GM19328 (cell line): ENCODE results near the gene FOXK1.
A peak's percentile ranks its signal among the peaks of the same experiment; 100 is the strongest.

Source experiments
- ATAC-seq: cut with Tn5 transposase; IDR thresholded peaks from one replicate; pipeline ENCODE4 v1.9.1; 2021; ENCODE audit warnings: mild to moderate bottlenecking, moderate library complexity; ENCODE audit not compliant: unreplicated experiment

The FOXK1 gene

GRCh38 chr7:4742852-4743251 lies 60.8 kb downstream of the FOXK1 start:
- ATAC-seq = no peak

- ATAC-seq = peak; percentile 68
Measured at GRCh38 chr7:4744391-4745264, 62.5 kb downstream of the FOXK1 start.

GRCh38 chr7:4745265-4745919 lies 63.3 kb downstream of the FOXK1 start:
- peak; percentile 32 for ATAC-seq

- no peak for ATAC-seq
Measured at GRCh38 chr7:4745971-4746919, 64.2 kb downstream of the FOXK1 start.

- no peak for ATAC-seq
Measured at GRCh38 chr7:4747013-4747412, 64.9 kb downstream of the FOXK1 start.

- ATAC-seq = no peak
Measured at GRCh38 chr7:4747746-4748145, 65.7 kb downstream of the FOXK1 start.

DNA sequence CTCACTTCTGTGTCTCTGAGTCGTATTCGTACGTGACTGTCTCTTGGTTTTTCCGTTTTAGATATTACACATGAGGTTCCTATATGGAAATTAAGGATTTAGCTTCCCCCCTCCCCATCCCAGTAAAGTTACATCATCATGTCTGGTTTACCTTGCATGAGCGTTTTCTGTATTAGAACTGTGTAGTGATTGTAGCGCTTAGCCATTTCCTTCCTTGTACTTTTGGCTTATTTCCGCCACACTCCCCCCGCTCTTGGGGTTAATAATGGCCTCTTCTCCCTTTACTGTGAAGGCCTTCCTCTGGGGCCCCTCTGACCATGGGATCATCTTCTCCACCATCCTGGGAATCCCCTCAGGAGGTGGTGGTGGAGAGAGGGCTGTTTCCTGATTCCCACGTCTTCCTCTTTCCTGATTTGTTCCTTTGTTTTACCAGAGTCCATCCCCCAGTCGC lies 66.2 kb downstream of the FOXK1 start:
- no peak for ATAC-seq

GRCh38 chr7:4749363-4749762 lies 67.3 kb downstream of the FOXK1 start:
- ATAC-seq = no peak

DNA sequence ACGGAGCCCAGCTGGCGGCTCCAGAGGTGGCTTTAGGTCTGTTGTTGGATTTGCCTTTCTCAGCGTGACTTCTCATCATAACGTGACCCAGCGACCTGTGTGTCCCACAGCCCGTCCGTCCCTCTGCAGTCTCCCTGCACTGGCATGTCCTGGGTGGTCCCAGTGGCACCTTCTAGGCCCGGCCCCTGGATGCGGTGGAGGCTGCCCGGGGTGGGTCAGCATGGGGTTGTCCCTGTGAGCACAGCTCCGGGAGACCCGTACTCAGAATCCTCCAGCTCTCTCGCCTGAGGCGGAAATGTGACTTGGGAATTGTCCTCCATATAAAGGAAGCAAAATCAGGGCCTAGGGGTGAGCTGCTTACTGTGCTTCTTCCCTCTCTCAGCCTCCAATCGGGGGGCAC lies 67.7 kb downstream of the FOXK1 start:
- no peak for ATAC-seq

- no peak for ATAC-seq
Measured at GRCh38 chr7:4751398-4751947, 69.4 kb downstream of the FOXK1 start.

DNA sequence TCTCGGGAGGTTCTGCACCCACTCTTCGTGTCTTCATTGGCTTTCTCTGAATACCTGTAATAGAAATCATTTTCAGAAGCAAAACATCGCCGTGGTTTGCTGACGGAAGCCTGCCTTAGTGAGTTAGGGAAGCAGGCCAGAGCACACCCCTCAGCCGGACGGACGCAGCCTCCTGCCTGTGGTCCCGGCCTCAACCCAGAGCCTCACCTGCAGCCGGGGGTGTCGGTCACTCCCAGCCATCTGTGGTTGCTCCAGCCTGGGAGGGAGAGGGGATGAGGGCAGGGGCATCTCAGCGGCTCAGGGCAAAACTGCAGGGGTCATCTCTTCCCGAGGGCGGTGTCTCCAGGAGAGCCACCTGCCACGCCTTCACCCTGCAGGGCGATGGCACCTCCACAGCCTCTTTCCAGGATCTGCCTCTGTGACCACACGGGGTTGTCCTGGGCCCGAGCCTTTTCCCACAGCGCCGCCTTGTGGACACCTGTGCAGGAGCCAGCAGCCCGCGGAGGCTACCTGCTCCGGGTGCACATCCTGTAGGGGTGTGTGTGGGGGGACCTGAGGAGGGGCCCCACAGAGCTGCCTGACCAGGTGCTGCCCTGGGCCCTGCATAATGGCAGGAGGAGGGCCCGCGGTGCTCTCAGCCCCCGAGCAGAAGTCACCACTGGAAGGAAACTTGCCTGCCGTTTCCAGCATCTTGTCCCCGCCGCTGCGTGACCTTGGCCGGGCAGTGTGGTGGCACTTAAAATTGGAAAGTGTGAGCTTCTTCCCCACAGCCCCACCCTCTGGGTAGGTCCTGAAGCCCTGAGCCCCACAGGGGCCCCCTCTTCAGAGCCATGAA lies 71.7 kb downstream of the FOXK1 start:
- ATAC-seq = peak; percentile 77

DNA sequence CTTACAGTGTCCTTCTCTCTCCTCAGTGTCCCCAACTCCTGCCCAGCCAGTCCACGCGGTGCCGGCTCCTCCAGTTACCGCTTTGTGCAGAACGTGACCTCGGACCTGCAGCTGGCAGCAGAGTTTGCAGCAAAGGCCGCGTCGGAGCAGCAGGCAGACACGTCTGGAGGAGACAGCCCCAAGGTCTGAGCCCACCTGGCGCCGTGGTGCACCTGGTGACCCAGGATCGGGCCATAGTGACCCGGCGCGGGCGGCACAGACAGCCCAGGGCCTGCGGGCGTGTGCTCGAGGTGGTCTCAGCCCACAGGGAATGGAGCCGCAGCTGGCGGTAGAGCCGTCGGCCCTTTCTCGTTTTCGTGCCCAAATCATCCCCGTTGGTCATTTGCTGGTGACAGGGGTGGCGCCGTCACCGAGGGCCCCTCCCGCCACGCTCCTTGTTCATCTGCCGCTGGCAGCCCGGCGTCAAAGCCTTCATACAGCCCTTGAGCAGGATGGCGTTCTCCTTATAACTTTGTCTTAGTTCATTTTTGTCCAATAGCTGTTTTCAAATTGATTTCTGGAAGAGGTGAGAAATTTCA lies 72.4 kb downstream of the FOXK1 start:
- ATAC-seq = no peak

GRCh38 chr7:4755045-4755444 lies 73.0 kb downstream of the FOXK1 start:
- no peak for ATAC-seq

DNA sequence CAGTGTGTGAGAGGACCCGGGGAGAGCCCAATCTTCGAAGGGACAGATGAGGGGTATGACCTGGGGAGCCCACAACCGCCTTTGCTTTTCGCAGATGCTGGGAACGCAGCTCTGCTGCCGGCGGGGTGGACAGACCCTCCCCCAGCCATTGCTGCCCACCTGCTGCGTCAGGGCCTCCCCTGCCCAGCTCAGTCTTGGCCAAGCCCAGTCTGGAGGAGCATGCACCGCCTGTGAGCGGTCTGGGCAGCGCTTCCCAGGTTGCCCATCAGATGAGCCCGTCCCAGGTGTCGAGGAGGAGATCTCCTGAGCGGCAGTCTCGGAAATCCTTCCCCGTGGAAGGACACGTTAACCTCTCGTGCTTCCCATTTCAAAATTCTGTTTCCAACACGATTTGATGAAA lies 76.0 kb downstream of the FOXK1 start:
- ATAC-seq = no peak

GRCh38 chr7:4758791-4759190 lies 76.7 kb downstream of the FOXK1 start:
- ATAC-seq = no peak

GRCh38 chr7:4759211-4759610 lies 77.1 kb downstream of the FOXK1 start:
- no peak for ATAC-seq

DNA sequence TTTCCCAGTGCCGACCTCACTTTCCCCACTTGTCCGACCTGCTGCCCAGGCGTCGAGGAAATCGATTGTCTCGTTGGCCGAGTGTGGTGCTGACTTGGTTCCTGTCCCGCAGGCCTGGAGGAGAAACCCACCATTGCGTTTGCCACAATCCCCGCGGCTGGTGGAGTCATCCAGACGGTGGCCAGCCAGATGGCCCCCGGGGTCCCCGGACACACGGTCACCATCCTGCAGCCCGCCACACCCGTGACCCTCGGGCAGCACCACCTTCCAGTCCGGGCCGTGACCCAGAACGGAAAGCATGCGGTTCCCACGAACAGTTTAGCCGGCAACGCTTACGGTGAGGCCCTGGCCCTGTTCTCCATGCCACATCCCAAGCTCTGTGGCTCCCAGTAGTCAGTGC lies 78.9 kb downstream of the FOXK1 start:
- no peak for ATAC-seq

DNA sequence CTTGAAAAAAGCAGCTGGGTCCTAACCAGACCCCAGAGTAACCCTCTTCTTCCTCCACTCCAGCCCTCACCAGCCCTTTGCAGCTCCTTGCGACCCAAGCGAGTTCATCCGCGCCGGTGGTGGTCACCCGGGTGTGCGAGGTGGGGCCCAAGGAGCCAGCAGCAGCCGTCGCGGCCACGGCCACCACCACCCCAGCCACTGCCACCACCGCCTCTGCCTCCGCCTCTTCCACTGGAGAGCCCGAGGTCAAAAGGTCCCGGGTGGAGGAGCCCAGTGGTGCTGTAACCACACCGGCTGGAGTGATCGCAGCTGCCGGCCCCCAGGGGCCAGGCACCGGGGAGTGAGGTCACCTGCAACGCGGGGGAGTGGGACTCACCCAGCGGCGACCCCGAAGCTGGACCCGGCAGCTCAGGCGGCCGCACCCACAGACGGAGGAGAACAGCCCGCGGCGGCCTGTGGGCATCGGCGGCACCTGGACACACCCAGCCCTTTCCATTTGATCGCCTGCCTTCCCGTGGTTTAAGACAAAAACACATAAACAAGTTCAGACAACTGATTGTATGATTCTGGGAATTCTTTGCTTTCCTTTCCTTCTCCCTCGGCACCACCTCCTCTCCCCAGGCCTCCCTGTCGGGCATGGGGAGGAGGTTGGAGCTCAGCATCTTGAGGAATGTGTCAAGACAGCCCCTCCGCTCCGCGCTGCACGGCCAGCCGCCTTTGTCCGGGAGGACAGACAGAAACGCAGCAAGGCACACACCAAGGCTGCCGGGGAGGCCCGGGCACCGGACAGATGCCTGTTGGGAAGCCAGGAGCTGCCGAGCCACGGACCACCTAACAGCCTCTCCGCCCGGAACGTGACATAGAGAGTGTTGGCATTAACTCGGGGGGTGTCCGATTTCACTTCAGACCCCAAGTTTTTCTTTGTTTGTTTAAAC lies 80.3 kb downstream of the FOXK1 start:
- no peak for ATAC-seq
